HFFc6 (cell line): ENCODE results near the gene OSGIN1. TPM values are rescaled to one million over a fixed set of nuclear protein-coding genes. Genes with fewer than 3 reads are reported as not detected.
A peak's percentile ranks its signal among the peaks of the same experiment; 100 is the strongest.

Source experiments
- DNase-seq: peaks from one replicate; pipeline ENCODE4 v3.0.0-alpha.2; 2018
- H3K27ac Mint-ChIP-seq: 2 replicates; pipeline ENCODE4 v1.8.0; 2020; ENCODE audit warnings: mild to moderate bottlenecking, mixed read lengths
- H3K27me3 Mint-ChIP-seq: 2 replicates; pipeline ENCODE4 v1.8.0; 2021; ENCODE audit warnings: mild to moderate bottlenecking, moderate library complexity, mixed read lengths; ENCODE audit not compliant: insufficient read depth
- H3K36me3 Mint-ChIP-seq: 2 replicates; pipeline ENCODE4 v1.8.0; 2021; ENCODE audit warnings: low read depth, mixed read lengths
- H3K4me1 Mint-ChIP-seq: 2 replicates; pipeline ENCODE4 v1.8.0; 2020; ENCODE audit warnings: low read depth, mixed read lengths
- H3K4me3 Mint-ChIP-seq: 2 replicates; pipeline ENCODE4 v1.8.0; 2020; ENCODE audit warnings: mild to moderate bottlenecking, moderate library complexity, mixed read lengths
- H3K9me3 Mint-ChIP-seq: 2 replicates; pipeline ENCODE4 v1.8.0; 2020; ENCODE audit warnings: mild to moderate bottlenecking, mixed read lengths
- CTCF ChIP-seq: fragments of 200-600 bp; sonication (generic); IDR thresholded peaks from 2 replicates; pipeline ENCODE4 v1.5.0; 2021; ENCODE audit warnings: antibody characterized with exemption, mild to moderate bottlenecking
- total RNA-seq, 6 experiments: library from RNA; stranded (reverse); fragmentation: NEBNext Ultra II Directional; extraction: Animal tissue kit (Norgen Biotek cat#: 25700); gene quantifications; 2 replicates in 1 of 6; 3 replicates in 5 of 6; pipeline ENCODE4 v1.2.3, GENCODE V29; 2021

Gene OSGIN1
- total RNA-seq, 6 experiments from 2014 or later = 3.9 to 8.6 (median 7.7) TPM

DNA sequence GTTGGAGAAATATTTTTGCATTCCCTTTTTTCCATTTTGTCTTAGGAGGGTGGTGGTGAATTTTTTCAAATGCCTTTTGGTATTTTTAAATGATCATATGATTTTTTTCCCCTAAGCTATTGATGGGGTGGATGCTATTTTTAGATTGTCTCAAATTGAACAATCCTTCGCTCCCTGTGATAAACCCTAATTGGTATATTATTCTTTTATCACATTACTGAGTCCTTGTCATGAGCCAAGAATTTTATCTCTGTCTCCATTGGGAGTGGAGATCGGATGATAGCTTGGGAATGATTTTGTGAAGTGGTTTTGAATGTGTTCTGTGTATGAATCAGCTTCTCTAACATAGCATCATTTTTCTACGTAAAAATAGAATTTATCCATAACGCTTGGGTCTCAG lies 30.5 kb downstream of the OSGIN1 start:
- no peak overlapping the region for H3K27ac Mint-ChIP-seq
- peaks cover 5% of the 10 kb centered on the region for H3K36me3 Mint-ChIP-seq
- TF ChIP-seq CTCF = no peak
- no peaks in the 10 kb centered on the region for H3K4me1 Mint-ChIP-seq
- DNase-seq = no peak
- H3K27me3 Mint-ChIP-seq = peaks cover 25% of the 10 kb centered on the region
- H3K4me3 Mint-ChIP-seq = no peak overlapping the region
- H3K9me3 Mint-ChIP-seq = peaks cover 6% of the 10 kb centered on the region

- TF ChIP-seq CTCF = no peak
- no peak for DNase-seq
- no peak overlapping the region for H3K27ac Mint-ChIP-seq
- H3K4me3 Mint-ChIP-seq = no peak overlapping the region
- H3K9me3 Mint-ChIP-seq = no peaks in the 10 kb centered on the region
- no peaks in the 10 kb centered on the region for H3K36me3 Mint-ChIP-seq
- H3K4me1 Mint-ChIP-seq = peaks cover 21% of the 10 kb centered on the region
- peaks cover 31% of the 10 kb centered on the region for H3K27me3 Mint-ChIP-seq
These were observed 36.3 kb downstream of the OSGIN1 start for GRCh38 chr16:83989300-83989699.

DNA sequence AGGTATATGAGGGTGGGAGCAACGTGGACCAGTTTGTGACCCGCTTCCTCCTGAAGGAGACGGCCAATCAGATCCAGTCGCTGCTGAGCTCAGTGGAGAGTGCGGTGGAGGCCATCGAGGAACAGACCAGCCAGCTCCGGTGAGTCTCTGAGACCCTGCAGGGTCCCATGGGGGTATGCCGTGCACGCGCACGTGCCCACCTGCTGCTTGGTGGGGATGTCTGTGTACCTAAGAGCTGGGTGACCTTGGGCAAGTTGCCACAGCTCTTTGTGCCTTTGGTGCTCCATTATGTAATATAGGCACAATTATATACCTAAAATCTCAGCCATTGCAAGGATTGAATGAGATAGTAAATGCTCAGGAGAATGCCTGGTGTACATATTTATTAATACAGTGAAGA lies 37.5 kb downstream of the OSGIN1 start:
- Mint-ChIP-seq H3K4me1 (peaks cover 30% of the 10 kb centered on the region), H3K4me3 (no peak overlapping the region), H3K27me3 (peaks cover 29% of the 10 kb centered on the region), H3K27ac (no peak overlapping the region), H3K36me3 (no peaks in the 10 kb centered on the region), H3K9me3 (no peaks in the 10 kb centered on the region)
- no peak for DNase-seq
- no peak for TF ChIP-seq CTCF

DNA sequence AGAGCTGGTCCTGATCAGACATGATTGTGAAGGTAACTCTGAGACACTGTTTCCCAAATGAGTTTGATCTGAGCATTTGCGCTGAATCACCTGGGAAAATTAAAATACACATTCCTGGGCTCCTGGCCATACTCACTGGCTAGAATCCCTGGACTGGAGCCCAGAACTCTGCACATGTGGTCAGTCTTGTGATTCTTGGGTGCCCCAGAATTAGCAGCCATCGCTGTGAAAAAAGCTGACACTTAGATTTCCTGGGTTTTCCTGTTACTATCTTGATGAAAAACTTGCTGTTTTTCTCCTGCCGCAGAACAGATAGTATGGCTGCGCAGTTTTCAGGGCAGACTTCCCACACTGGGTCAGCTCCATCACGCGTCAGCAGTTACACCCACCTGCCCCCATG lies 39.6 kb downstream of the OSGIN1 start:
- Mint-ChIP-seq H3K4me1 (peaks cover 30% of the 10 kb centered on the region), H3K27ac (no peak overlapping the region), H3K9me3 (no peaks in the 10 kb centered on the region), H3K4me3 (no peak overlapping the region), H3K27me3 (peaks cover 23% of the 10 kb centered on the region), H3K36me3 (no peaks in the 10 kb centered on the region)
- peak; percentile 52 for DNase-seq
- no peak for TF ChIP-seq CTCF

DNA sequence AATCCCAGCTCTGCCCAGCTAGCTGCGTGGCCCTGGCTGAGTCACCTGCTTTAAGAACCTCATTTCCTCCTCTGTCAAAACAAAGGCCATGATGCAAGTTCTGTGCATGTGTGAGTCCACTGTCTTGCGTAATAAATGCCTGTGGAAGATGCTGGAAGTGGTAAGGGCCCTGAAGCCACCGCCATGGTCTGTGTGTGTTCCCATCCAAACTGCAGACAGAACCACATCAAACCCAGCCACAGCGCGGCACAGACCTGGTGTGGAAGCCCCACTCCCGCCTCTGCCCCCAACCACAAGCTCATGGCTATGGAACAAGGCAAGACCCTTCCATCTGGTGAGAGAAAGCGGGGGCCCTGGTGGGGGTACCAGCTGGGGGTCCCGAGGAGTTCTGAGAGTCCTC lies 41.0 kb downstream of the OSGIN1 start:
- Mint-ChIP-seq H3K27ac (peak overlapping the region; percentile 67), H3K4me3 (no peak overlapping the region; the same call in 1 of the 2 replicates), H3K27me3 (peaks cover 22% of the 10 kb centered on the region), H3K9me3 (no peaks in the 10 kb centered on the region), H3K4me1 (peaks cover 30% of the 10 kb centered on the region), H3K36me3 (no peaks in the 10 kb centered on the region)
- peak; percentile 91 for DNase-seq
- no peak for TF ChIP-seq CTCF

DNA sequence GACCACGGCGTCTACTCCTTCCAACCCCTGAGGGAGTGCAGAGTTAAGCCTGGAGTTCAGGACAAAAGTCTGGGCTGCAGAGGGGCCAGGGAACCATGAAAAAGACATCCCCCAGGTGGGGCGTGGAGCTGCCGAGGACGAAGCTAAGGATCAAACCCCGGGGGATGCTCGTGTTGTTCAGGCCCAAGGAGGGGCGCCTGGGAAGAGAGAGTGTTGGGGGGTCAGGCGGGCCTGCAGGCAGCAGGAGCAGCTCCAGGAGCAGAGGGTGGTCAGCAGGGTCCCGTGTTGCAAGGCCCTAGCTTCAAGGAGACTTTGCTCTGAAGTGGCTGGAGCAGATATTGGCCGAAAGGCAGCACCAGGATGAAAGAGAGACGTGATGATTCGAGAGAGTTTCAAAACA lies 41.7 kb downstream of the OSGIN1 start:
- H3K9me3 Mint-ChIP-seq = no peaks in the 10 kb centered on the region
- peaks cover 30% of the 10 kb centered on the region for H3K4me1 Mint-ChIP-seq
- peaks cover 16% of the 10 kb centered on the region for H3K27me3 Mint-ChIP-seq
- TF ChIP-seq CTCF = no peak
- DNase-seq = no peak
- no peaks in the 10 kb centered on the region for H3K36me3 Mint-ChIP-seq
- no peak overlapping the region for H3K4me3 Mint-ChIP-seq
- no peak overlapping the region for H3K27ac Mint-ChIP-seq
